Fibroblast of upper back skin (primary cell): ENCODE data around the gene NLRC5.

ENCODE experiments used
- DNase-seq: peaks from one replicate; pipeline ENCODE4 v3.0.0-alpha.2; 2013

NLRC5 gene

GRCh38 chr16:57026778-57027062 lies 37.4 kb downstream of the NLRC5 start:
- DNase-seq, result no peak

DNA sequence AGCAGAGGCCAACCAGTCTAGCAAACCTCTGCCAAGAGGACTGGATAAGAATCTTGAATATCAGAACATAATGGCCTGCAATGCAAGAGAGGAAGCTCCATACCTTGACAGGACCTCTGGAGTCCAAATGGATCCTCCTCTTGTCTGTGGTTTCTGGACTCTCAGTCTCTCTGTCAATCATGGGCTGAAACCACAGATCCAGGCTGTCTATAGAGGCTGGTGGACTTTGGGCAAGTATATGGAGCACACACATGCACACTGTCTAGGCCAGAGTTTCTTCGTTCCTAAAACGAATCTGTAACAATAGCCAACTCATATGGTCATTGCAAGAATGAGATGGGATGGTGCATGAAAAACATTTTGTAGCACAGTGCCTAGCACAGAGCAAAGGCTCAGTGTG lies 37.7 kb downstream of the NLRC5 start:
- no peak for DNase-seq

DNA sequence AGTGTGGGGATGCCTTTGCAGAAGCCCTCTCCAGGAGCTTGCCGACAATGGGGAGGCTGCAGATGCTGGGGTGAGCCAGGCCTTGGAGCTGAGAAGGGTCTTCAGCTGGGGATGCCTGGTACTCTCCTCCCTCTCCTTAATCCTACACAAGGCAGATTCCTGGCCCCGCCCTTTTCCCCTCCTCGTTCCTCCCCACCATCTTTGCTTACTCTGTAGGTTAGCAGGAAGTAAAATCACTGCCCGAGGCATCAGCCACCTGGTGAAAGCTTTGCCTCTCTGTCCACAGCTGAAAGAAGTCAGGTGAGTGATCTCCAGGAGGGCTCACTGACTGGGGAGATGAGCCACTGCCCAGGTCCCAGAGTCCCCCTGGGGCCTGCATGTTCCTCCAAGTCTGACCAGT lies 38.7 kb downstream of the NLRC5 start:
- DNase-seq, result no peak

- DNase-seq, result peak; percentile 83
Observed at GRCh38 chr16:57029161-57030160, 40.1 kb downstream of the NLRC5 start.

DNA sequence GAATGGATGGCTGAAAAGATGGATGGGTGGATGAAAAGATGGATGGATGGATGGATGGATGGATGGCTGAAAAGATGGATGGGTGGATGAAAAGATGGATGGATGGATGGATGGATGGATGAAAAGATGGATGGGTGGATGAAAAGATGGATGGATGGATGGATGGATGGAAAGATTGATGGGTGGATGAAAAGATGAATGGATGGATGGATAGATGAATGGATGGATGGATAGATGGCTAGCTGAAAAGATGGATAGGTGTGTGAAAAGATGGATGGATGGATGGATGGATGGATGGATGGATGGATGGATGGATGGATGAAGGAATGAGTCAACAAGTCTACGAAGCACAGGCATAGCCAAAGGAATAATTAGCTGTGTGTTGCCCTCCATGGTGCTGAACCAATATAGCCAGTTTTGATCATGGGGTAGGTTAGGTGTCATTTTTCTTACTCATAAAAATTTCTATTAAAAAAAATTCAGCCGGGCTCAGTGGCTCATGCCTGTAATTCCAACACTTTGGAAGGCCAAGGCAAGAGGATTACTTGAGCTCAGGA lies 41.1 kb downstream of the NLRC5 start:
- DNase-seq, result no peak

DNA sequence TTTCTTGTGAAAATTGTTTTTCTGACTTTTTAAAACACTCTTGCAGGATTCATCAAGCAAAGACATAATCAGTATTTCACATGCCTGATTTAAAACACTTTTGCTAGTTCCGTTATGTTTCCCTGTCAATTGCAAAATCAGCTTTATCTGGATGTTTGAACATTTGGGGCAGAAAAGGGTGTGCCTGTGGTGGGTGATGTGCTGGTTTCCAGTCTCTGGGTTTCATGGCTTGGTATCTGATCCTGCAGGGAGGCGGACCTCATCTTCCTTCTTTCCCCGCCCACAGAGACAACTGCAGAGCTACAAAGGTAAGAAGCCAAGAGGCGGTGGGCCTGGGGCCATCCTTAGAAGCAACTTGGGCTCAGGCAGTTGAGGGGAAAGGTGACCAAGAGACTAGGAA lies 41.8 kb downstream of the NLRC5 start:
- DNase-seq, result no peak

DNA sequence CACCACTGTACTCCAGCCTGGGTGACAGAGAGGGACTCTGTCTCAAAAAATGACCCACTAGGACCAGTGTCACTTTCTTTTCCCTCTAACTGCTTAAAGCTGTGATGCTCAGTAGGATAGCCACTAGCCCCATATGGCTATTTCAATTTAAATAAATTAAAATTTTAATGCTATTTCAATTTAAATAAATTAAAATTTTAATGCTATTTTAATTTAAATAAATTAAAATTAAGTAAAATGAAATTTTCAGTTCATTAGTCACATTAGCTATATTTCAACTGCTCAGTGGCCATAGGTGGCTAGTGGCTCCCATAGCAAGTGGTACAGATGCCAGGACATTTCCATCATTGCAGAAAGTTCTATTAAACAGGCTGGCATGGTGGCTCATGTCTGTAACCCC lies 43.0 kb downstream of the NLRC5 start:
- DNase-seq, result no peak

DNA sequence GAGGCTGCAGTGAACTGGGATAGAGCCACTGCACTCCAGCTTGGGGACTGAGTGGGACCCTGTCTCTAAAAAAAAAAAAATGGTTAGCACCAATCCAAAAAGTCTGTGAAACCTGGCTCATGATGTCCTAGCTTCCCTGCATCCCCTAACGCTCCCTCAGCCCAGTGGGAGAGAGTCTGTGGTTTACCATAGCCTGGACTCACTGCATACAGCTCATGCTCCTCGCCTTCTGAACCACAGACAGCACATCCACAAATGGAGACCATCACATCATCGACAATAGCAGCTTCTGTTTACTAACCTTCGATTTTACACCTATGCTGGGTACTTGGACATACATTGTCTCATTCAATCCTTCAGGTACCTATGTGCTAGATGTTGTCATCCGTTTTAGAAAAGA lies 43.6 kb downstream of the NLRC5 start:
- peak; percentile 45 for DNase-seq

DNA sequence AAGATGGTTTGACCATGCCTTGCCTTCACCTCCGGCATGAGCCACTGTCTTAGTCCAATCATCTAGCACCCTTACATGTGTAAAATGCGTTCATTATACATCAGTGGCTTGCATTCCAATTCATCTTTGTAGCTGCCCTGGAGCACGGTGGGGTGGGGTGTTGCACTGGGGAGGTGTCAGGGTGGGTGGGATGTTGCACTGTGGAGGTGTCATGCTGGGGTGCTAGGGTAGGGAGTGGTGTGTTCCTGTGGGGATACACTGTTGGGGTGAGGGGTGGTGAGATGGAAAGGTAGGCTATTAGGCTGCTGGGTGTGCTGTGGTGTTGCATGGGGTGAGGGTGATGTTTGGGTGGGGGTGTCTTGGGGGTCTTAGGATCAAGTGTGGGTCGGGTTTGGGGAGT lies 47.0 kb downstream of the NLRC5 start:
- no peak for DNase-seq

GRCh38 chr16:57036945-57037344 lies 47.6 kb downstream of the NLRC5 start:
- no peak for DNase-seq

GRCh38 chr16:57038166-57038565 lies 48.8 kb downstream of the NLRC5 start:
- peak; percentile 63 for DNase-seq

DNA sequence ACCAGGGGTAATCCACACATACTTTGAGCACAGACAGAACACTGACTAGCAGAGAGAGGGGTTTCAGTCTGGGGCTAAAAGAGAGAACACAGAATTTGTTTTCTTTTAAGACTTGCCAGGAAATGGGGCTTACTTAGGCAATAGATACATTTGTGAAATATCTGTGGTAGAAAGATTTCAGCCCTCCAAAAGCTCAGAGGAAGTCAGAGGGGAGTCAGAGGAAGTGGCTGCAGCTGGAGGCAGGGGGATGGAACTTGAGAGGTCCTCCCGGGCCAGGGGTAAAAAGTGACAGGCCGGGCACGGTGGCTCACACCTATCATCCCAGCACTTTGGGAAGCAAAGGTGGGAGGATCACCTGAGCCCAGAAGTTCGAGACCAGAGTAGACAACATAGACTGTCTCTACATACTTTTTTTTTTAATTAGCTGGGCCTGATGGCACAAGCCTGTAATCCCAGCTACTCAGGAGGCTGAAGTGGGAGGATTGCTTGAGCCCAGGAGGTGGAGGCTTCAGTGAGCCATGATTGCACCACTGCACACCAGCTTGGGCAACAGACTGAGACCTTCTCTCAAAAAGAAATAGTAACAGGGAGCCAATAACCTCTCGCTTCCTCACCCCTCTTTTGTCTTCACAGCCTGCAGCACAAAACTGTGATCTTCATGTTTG lies 49.9 kb downstream of the NLRC5 start:
- DNase-seq, result peak; percentile 93

GRCh38 chr16:57041182-57042156 lies 52.1 kb downstream of the NLRC5 start:
- DNase-seq, result no peak

- DNase-seq, result no peak
Observed at GRCh38 chr16:57042157-57043111, 53.1 kb downstream of the NLRC5 start.

DNA sequence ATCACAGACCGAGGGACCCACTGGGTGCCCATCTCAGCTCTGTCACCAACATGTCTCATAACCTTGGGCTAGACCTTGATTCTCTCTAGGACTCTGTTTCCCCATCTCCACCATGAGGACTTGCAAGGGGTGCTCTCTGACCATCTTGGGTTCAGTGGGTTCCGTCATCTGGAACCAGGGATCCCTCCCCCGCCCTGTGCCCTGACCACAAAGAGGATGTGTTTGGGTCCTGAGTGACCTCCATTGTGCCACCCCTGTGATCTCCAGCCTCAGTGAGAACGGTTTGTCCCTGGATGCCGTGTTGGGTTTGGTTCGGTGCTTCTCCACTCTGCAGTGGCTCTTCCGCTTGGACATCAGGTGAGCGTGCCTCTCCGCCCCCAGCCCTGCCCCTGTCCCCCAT lies 53.9 kb downstream of the NLRC5 start:
- DNase-seq, result no peak

- DNase-seq, result no peak
Observed at GRCh38 chr16:57044931-57045693, 55.8 kb downstream of the NLRC5 start.

DNA sequence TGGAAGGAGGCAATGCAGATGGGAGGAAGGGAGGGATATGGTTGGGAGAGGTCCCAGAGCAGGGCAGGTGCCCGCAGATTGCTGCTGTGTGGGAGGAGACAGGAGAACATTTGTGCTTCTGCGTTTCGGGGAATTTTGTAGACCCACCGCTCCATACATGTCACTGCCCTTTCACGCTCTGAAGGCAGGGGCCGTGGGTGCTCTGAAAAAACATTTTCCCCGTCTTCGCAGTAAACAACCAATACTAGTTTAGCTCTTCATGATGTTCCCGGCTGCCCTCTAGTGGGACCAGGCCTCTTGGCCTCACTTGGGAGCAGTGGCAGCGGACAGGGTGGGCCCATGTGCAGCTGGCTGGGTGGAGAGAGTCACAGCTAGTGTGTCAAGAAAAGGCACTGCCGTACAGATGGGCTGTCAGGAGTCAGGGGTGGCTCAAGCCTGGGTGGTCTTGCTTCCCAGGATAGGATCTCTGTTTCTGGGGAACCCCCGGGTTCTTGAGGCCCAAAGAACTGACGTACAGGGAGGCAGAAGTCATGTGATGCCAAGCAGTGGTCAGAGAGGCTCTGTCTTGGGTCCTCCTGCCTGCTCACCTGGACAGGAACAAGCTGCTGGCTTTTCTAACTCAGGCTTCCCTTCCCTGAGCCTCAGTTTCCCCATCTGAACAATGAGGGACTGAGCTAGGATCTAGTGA lies 56.5 kb downstream of the NLRC5 start:
- peak; percentile 62 for DNase-seq

- no peak for DNase-seq
Observed at GRCh38 chr16:57048095-57048494, 58.7 kb downstream of the NLRC5 start.

DNA sequence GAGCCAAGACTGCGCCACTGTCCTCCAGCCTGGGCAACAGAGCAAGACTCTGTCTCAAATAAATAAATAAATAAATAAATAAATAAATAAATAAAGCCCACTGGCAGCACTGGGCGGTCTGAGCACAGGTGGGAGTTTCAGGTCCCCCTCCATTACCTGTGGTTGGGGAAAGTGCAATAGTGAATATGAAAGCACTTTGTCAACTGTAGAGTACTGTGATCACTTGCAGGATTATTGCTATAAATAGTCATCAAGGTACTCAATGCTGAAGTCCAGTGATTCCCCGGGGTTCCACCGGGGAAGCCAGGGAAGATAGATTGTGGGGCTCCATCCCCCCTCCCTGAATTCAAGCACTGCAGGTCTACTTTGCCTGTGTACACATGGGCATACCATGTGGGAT lies 60.3 kb downstream of the NLRC5 start:
- DNase-seq, result no peak

GRCh38 chr16:57051696-57052228 lies 62.4 kb downstream of the NLRC5 start:
- no peak for DNase-seq
